Tibial nerve (tissue), 3 donors: ENCODE results near the gene MRFAP1.

Experiments
- CTCF ChIP-seq, 5 experiments: fragments of 200-600 bp in 3 of 5; fragments of 450-650 bp in 2 of 5; sonication (generic) in 3 of 5; IDR thresholded peaks; one replicate each; pipeline ENCODE4 v1.5.1; 2016 to 2019; ENCODE audit warnings: antibody characterized with exemption in 5 of 5, mild to moderate bottlenecking in 3 of 5, moderate library complexity in 2 of 5
- POLR2A ChIP-seq, 2 donors: fragments of 450-650 bp; IDR thresholded peaks; one replicate each; pipeline ENCODE4 v1.6.1; 2017; ENCODE audit warnings: antibody characterized with exemption in 2 of 2, mild to moderate bottlenecking in 2 of 2, moderate library complexity in 2 of 2

- TF ChIP-seq CTCF (IDR thresholded peaks at IDR 0.05) = no peak
- TF ChIP-seq POLR2A (IDR thresholded peaks at IDR 0.05) = no peak
Observed at GRCh38 chr4:6621556-6621927, 18.9 kb upstream of the MRFAP1 start.
